GM23248 (cell line): ENCODE data around the gene SLC18A3. TPM values are rescaled to one million over a fixed set of nuclear protein-coding genes. Genes with fewer than 3 reads are reported as not detected.
A peak's percentile ranks its signal among the peaks of the same experiment; 100 is the strongest.

Experiments used
- DNase-seq: peaks from one replicate; pipeline ENCODE4 v3.0.0-alpha.2; 2015
- H2AFZ ChIP-seq: fragments of 200-600 bp; sonication (generic); 2 replicates; pipeline ENCODE4 v1.6.1; 2016; ENCODE audit warnings: antibody characterized with exemption
- H3F3A ChIP-seq: fragments of 200-600 bp; sonication (generic); 2 replicates; pipeline ENCODE4 v1.6.1; 2016; ENCODE audit warnings: mild to moderate bottlenecking, antibody characterized with exemption, mixed run types; ENCODE audit not compliant: insufficient read depth
- H3K27ac ChIP-seq: fragments of 200-600 bp; sonication (generic); 2 replicates; pipeline ENCODE4 v1.5.1; 2016; ENCODE audit warnings: mild to moderate bottlenecking
- H3K27me3 ChIP-seq: fragments of 200-600 bp; sonication (generic); replicated peaks from 2 replicates; pipeline ENCODE4 v1.6.1; 2016; ENCODE audit warnings: mild to moderate bottlenecking; ENCODE audit not compliant: insufficient read depth
- H3K36me3 ChIP-seq: fragments of 200-600 bp; sonication (generic); 2 replicates; pipeline ENCODE4 v1.6.1; 2016; ENCODE audit warnings: low read depth, mild to moderate bottlenecking
- H3K4me1 ChIP-seq: fragments of 200-600 bp; sonication (generic); 2 replicates; pipeline ENCODE4 v1.6.1; 2016; ENCODE audit warnings: mild to moderate bottlenecking; ENCODE audit not compliant: insufficient read depth
- H3K4me2 ChIP-seq: fragments of 200-600 bp; sonication (generic); one replicate; pipeline ENCODE4 v1.6.1; 2016; ENCODE audit warnings: mild to moderate bottlenecking; ENCODE audit not compliant: unreplicated experiment
- H3K4me3 ChIP-seq: fragments of 200-600 bp; sonication (generic); 2 replicates; pipeline ENCODE4 v1.5.1; 2016; ENCODE audit warnings: mild to moderate bottlenecking
- H3K79me2 ChIP-seq: fragments of 200-600 bp; sonication (generic); 2 replicates; pipeline ENCODE4 v1.6.1; 2016; ENCODE audit warnings: mild to moderate bottlenecking; ENCODE audit not compliant: insufficient read depth
- H3K9ac ChIP-seq: fragments of 200-600 bp; sonication (generic); 2 replicates; pipeline ENCODE4 v1.6.1; 2016; ENCODE audit warnings: mild to moderate bottlenecking
- H3K9me2 ChIP-seq: fragments of 200-600 bp; sonication (generic); 2 replicates; pipeline ENCODE4 v1.6.1; 2016; ENCODE audit warnings: mixed run types, mild to moderate bottlenecking, moderate library complexity; ENCODE audit not compliant: insufficient read depth
- H3K9me3 ChIP-seq: fragments of 200-600 bp; sonication (generic); one replicate; pipeline ENCODE4 v1.6.1; 2017; ENCODE audit warnings: low read depth
- H4K20me1 ChIP-seq: fragments of 200-600 bp; sonication (generic); 2 replicates; pipeline ENCODE4 v1.6.0; 2016; ENCODE audit not compliant: insufficient read depth
- EZH2 ChIP-seq: fragments of 200-600 bp; sonication (generic); IDR thresholded peaks from 2 replicates; pipeline ENCODE4 v1.6.1; 2018; ENCODE audit warnings: antibody characterized with exemption, mild to moderate bottlenecking; ENCODE audit not compliant: insufficient read depth, poor library complexity, severe bottlenecking
- EZH2phosphoT487 ChIP-seq: fragments of 200-600 bp; sonication (generic); IDR thresholded peaks from 2 replicates; pipeline ENCODE4 v1.6.1; 2018; ENCODE audit warnings: antibody characterized with exemption, moderate library complexity, mild to moderate bottlenecking, low read depth; ENCODE audit not compliant: insufficient read depth
- WGBS, 2 experiments: methylation state at CpG; one replicate each; pipeline ENCODE4 v1.1.6; 2015 to 2017; ENCODE audit warnings: low lambda C conversion rate in 2 of 2, low coverage in 1 of 2; ENCODE audit errors: missing lambda C conversion rate in 2 of 2; 5-methylcytosine and 5-hydroxymethylcytosine counted together
- in situ Hi-C: fragments of 300-500 bp; cut with MboI; formaldehyde crosslinking; loops from 2 replicates; pipeline ENCODE4 v1.15.0; 2020
- polyA plus RNA-seq: library from polyadenylated mRNA; unstranded; fragments of >200 nt; fragmentation: Nextera tagmentation; extraction: Ambion mirVana; gene quantifications from 2 replicates; pipeline ENCODE4 v1.2.1, GENCODE V29; 2016
- total RNA-seq: library from RNA; depleted of rRNA; stranded (reverse); fragments of >200 nt; shearing (Covaris generic); gene quantifications from 2 replicates; pipeline ENCODE4 v1.2.3, GENCODE V29; 2014

SLC18A3 gene
- total and polyA plus RNA-seq, 2 experiments from 2014 or later, result not detected

- peaks cover 85% of the 10 kb centered on the region for H3K27me3 ChIP-seq
- H3K4me1 ChIP-seq, result no peaks in the 10 kb centered on the region
- no peaks in the 10 kb centered on the region for H3K36me3 ChIP-seq
- 0 out of 2 replicates have a peak, but pooled peaks have one; percentile 30 for TF ChIP-seq EZH2phosphoT487
- TF ChIP-seq EZH2, result no peak
- no peak overlapping the region for H3K4me2 ChIP-seq
- no peak for DNase-seq
- no peaks in the 10 kb centered on the region for H3K9me3 ChIP-seq
- no peaks in the 10 kb centered on the region for H4K20me1 ChIP-seq
- H3K9me2 ChIP-seq, result no peaks in the 10 kb centered on the region
- no peaks in the 10 kb centered on the region for H3F3A ChIP-seq
- WGBS, 2 experiments, result 5 to 8% methylated on average over 28 to 29 of the region's 29 CpGs
- H3K27ac ChIP-seq, result no peak overlapping the region
- in situ Hi-C loops, result no loop called here
- H3K9ac ChIP-seq, result no peak overlapping the region
- no peak overlapping the region for H2AFZ ChIP-seq
- H3K79me2 ChIP-seq, result no peaks in the 10 kb centered on the region
- no peak overlapping the region for H3K4me3 ChIP-seq
These were observed 2.5 kb downstream of the SLC18A3 start for GRCh38 chr10:49612513-49613164.

GRCh38 chr10:49613165-49613881, 3.2 kb downstream of the SLC18A3 start:
- H3K4me3 ChIP-seq, result no peak overlapping the region
- H3F3A ChIP-seq, result no peaks in the 10 kb centered on the region
- in situ Hi-C loops, result no loop called here
- no peak overlapping the region for H3K9ac ChIP-seq
- H3K9me3 ChIP-seq, result no peaks in the 10 kb centered on the region
- TF ChIP-seq EZH2phosphoT487 (0 out of 2 replicates have a peak, but pooled peaks have one; percentile 7), EZH2 (peak; percentile 76)
- no peak overlapping the region for H2AFZ ChIP-seq
- peaks cover 84% of the 10 kb centered on the region for H3K27me3 ChIP-seq
- H4K20me1 ChIP-seq, result no peaks in the 10 kb centered on the region
- H3K9me2 ChIP-seq, result no peaks in the 10 kb centered on the region
- H3K27ac ChIP-seq, result no peak overlapping the region
- H3K4me2 ChIP-seq, result no peak overlapping the region
- no peaks in the 10 kb centered on the region for H3K4me1 ChIP-seq
- H3K79me2 ChIP-seq, result no peaks in the 10 kb centered on the region
- no peaks in the 10 kb centered on the region for H3K36me3 ChIP-seq
- no peak for DNase-seq
- 6 to 18% methylated on average over 20 to 23 of the region's 23 CpGs for WGBS, 2 experiments

GRCh38 chr10:49613882-49614241, 3.8 kb downstream of the SLC18A3 start, which contains the start of gene CHAT:
Gene CHAT (plus strand): TSS chr10:49614037. CDS start chr10:49614190, 153 bp downstream.
- H3F3A ChIP-seq, result no peaks in the 10 kb centered on the region
- no peaks in the 10 kb centered on the region for H3K9me2 ChIP-seq
- no peak within 1 kb of the TSS for H2AFZ ChIP-seq
- H3K4me2 ChIP-seq, result no peak within 1 kb of the TSS
- H3K9me3 ChIP-seq, result no peaks in the 10 kb centered on the region
- 0 to 4% methylated on average over 3 to 10 of the region's 10 CpGs for WGBS, 2 experiments
- in situ Hi-C loops, result no loop called here
- peaks cover 83% of the 10 kb centered on the region for H3K27me3 ChIP-seq
- H3K9ac ChIP-seq, result no peak within 1 kb of the TSS
- H3K4me1 ChIP-seq, result no peaks in the 10 kb centered on the region
- TF ChIP-seq EZH2, result peak; percentile 40
- peak; percentile 30; the same call in 1 of the 2 replicates for TF ChIP-seq EZH2phosphoT487
- no peak within 1 kb of the TSS for H3K4me3 ChIP-seq
- H3K27ac ChIP-seq, result no peak within 1 kb of the TSS
- no peak for DNase-seq
- H3K36me3 ChIP-seq, result no peaks in the 10 kb centered on the region
- H4K20me1 ChIP-seq, result no peaks in the 10 kb centered on the region
- no peaks in the 10 kb centered on the region for H3K79me2 ChIP-seq

GRCh38 chr10:49614242-49615198, 4.4 kb downstream of the SLC18A3 start:
- Histone ChIP-seq H3F3A (no peaks in the 10 kb centered on the region), H3K4me1 (no peaks in the 10 kb centered on the region), H3K27me3 (peaks cover 83% of the 10 kb centered on the region), H4K20me1 (no peaks in the 10 kb centered on the region), H3K4me2 (no peak overlapping the region), H3K9ac (no peak overlapping the region), H3K27ac (no peak overlapping the region), H3K9me3 (no peaks in the 10 kb centered on the region), H3K79me2 (no peaks in the 10 kb centered on the region), H2AFZ (no peak overlapping the region), H3K9me2 (no peaks in the 10 kb centered on the region), H3K36me3 (no peaks in the 10 kb centered on the region), H3K4me3 (no peak overlapping the region)
- no peak for DNase-seq
- peak; percentile 92 for TF ChIP-seq EZH2
- TF ChIP-seq EZH2phosphoT487, result no peak
- in situ Hi-C loops, result no loop called here
- 2 to 3% methylated on average over 31 to 47 of the region's 49 CpGs for WGBS, 2 experiments
